Measurements from ENCODE around the gene RABAC1. TPM values are rescaled to one million over a fixed set of nuclear protein-coding genes. Genes with fewer than 3 reads are reported as not detected.

Gene RABAC1
- total RNA-seq, 1 experiment from 2014 or later, result 69.1 TPM

DNA sequence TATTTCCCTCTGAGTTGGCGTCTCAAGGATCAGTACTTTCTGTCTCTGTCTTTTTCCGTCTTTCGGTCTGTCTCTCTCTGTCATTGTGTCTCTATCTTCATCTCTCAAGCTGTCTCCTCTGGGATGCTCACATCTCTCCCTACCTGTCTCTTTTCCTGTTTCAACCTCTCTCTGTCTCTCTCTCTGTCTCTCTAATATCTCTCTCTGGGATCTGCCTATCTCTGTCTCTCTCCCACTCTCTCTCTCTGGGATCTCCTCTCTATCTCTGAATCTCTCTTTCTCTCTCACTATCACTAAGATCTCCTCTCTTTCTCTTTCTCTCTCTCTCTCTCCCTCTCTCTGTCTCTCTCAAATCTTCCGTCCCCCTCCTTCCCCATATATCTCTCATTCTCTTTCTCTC lies 30.9 kb upstream of the RABAC1 start:
- no TSS peak for BruUV-seq (replicated peaks)
- in situ Hi-C loops (cut with HindIII; ENCODE audit: low pct_unique_long_range_greater_than_20kb, low sequenced_read_pairs) (no loop called here), intact Hi-C loops (cut with micrococcal nuclease; ENCODE audit: unreplicated experiment) (no loop called here)
- Histone ChIP-seq H3K4me1 (ENCODE audit: control insufficient read depth, insufficient read depth, low read length) (no peaks in the 10 kb centered on the region), H3K27ac (ENCODE audit: low read length) (no peak overlapping the region), H3K4me3 (ENCODE audit: low read depth in 2 of 2, low read length in 2 of 2) (no peak overlapping the region), H3K9me3 (ENCODE audit: control insufficient read depth, insufficient read depth, low read depth, low read length) (no peaks in the 10 kb centered on the region), H3K36me3 (ENCODE audit: control insufficient read depth, insufficient read depth, low read length) (no peaks in the 10 kb centered on the region; the same call in 1 of the 2 replicates), H3K27me3 (ENCODE audit: control insufficient read depth, insufficient read depth, low read length) (no peaks in the 10 kb centered on the region)
- ChIA-PET POLR2A (no interaction called here), CTCF (no interaction called here)
- ATAC-seq (no peak), DNase-seq (ENCODE audit: low read depth, low spot score) (no peak)
- TF ChIP-seq TCF7L2 (IDR thresholded peaks at IDR 0.05; ENCODE audit: low read depth, low read length) (no peak), POLR2AphosphoS5 (IDR thresholded peaks at IDR 0.05; ENCODE audit: low read depth, low read length) (no peak), SIN3A (IDR thresholded peaks at IDR 0.05; ENCODE audit: borderline replicate concordance, insufficient read depth, low read depth, low read length) (no peak)
- TF ChIP-seq, protein P1, sequence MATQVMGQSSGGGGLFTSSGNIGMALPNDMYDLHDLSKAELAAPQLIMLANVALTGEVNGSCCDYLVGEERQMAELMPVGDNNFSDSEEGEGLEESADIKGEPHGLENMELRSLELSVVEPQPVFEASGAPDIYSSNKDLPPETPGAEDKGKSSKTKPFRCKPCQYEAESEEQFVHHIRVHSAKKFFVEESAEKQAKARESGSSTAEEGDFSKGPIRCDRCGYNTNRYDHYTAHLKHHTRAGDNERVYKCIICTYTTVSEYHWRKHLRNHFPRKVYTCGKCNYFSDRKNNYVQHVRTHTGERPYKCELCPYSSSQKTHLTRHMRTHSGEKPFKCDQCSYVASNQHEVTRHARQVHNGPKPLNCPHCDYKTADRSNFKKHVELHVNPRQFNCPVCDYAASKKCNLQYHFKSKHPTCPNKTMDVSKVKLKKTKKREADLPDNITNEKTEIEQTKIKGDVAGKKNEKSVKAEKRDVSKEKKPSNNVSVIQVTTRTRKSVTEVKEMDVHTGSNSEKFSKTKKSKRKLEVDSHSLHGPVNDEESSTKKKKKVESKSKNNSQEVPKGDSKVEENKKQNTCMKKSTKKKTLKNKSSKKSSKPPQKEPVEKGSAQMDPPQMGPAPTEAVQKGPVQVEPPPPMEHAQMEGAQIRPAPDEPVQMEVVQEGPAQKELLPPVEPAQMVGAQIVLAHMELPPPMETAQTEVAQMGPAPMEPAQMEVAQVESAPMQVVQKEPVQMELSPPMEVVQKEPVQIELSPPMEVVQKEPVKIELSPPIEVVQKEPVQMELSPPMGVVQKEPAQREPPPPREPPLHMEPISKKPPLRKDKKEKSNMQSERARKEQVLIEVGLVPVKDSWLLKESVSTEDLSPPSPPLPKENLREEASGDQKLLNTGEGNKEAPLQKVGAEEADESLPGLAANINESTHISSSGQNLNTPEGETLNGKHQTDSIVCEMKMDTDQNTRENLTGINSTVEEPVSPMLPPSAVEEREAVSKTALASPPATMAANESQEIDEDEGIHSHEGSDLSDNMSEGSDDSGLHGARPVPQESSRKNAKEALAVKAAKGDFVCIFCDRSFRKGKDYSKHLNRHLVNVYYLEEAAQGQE (IDR thresholded peaks at IDR 0.05; ENCODE audit: insufficient read depth in 1 of 2, low read depth in 2 of 2, low read length in 1 of 2), result no peak
- TF ChIP-seq, protein P2, sequence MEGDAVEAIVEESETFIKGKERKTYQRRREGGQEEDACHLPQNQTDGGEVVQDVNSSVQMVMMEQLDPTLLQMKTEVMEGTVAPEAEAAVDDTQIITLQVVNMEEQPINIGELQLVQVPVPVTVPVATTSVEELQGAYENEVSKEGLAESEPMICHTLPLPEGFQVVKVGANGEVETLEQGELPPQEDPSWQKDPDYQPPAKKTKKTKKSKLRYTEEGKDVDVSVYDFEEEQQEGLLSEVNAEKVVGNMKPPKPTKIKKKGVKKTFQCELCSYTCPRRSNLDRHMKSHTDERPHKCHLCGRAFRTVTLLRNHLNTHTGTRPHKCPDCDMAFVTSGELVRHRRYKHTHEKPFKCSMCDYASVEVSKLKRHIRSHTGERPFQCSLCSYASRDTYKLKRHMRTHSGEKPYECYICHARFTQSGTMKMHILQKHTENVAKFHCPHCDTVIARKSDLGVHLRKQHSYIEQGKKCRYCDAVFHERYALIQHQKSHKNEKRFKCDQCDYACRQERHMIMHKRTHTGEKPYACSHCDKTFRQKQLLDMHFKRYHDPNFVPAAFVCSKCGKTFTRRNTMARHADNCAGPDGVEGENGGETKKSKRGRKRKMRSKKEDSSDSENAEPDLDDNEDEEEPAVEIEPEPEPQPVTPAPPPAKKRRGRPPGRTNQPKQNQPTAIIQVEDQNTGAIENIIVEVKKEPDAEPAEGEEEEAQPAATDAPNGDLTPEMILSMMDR (IDR thresholded peaks at IDR 0.05), result no peak

DNA sequence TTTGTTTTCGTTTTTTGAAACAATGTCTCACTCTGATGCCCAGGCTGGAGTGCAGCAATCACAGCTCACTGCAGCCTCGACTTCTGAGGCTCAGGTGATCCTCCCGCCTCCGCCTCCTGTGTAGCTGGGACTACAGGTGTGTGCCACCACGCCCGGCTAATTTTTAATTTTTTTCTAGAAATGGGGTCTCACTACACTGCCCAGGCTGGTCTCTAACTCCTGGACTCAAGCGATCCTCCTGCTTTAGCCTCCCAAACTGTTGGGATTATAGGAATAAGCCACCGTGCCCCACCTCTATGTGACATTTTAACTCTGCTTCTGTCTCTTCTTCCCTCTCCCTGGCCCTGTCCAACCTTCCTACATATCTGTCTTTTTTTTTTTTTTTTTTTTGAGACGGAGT lies 29.8 kb upstream of the RABAC1 start:
- DNase-seq (ENCODE audit: low read depth, low spot score), result no peak
- Histone ChIP-seq H3K4me3 (ENCODE audit: low read depth in 2 of 2, low read length in 2 of 2) (no peak overlapping the region), H3K4me1 (ENCODE audit: control insufficient read depth, insufficient read depth, low read length) (no peaks in the 10 kb centered on the region), H3K36me3 (ENCODE audit: control insufficient read depth, insufficient read depth, low read length) (no peaks in the 10 kb centered on the region; the same call in 1 of the 2 replicates), H3K9me3 (ENCODE audit: control insufficient read depth, insufficient read depth, low read depth, low read length) (no peaks in the 10 kb centered on the region), H3K27ac (ENCODE audit: low read length) (no peak overlapping the region), H3K27me3 (ENCODE audit: control insufficient read depth, insufficient read depth, low read length) (no peaks in the 10 kb centered on the region)
- ATAC-seq, result no peak
- TF ChIP-seq, protein P1 (IDR thresholded peaks at IDR 0.05; ENCODE audit: insufficient read depth in 1 of 2, low read depth in 2 of 2, low read length in 1 of 2), result no peak
- TF ChIP-seq SIN3A (IDR thresholded peaks at IDR 0.05; ENCODE audit: borderline replicate concordance, insufficient read depth, low read depth, low read length) (no peak), TCF7L2 (IDR thresholded peaks at IDR 0.05; ENCODE audit: low read depth, low read length) (no peak), POLR2AphosphoS5 (IDR thresholded peaks at IDR 0.05; ENCODE audit: low read depth, low read length) (no peak)
- TF ChIP-seq, protein P2 (IDR thresholded peaks at IDR 0.05), result no peak
- CTCF ChIA-PET, result no interaction called here
- intact Hi-C loops (cut with micrococcal nuclease; ENCODE audit: unreplicated experiment), result no loop called here
- no TSS peak for BruUV-seq (replicated peaks)
- in situ Hi-C loops (cut with HindIII; ENCODE audit: low pct_unique_long_range_greater_than_20kb, low sequenced_read_pairs), result no loop called here
- POLR2A ChIA-PET, result no interaction called here
